NCI-H128 (cell line): ENCODE measurements around the gene TMEM212.
A peak's percentile ranks its signal among the peaks of the same experiment; 100 is the strongest.

Experiments used
- DNase-seq: peaks from one replicate; lab custom pipeline; 2025; ENCODE audit not compliant: unreplicated experiment; lab: John Stamatoyannopoulos, UW

The TMEM212 gene

GRCh38 chr3:171842864-171843518, at the start of gene TMEM212:
Gene TMEM212 (plus strand): TSS chr3:171843349. CDS start chr3:171843384, 35 bp downstream.
- DNase-seq = no peak

- no peak for DNase-seq
Measured at GRCh38 chr3:171796625-171797264, 46.4 kb upstream of the TMEM212 start.

- DNase-seq = no peak
Measured at GRCh38 chr3:171797265-171797679, 45.9 kb upstream of the TMEM212 start.

- no peak for DNase-seq
Measured at GRCh38 chr3:171797873-171798272, 45.3 kb upstream of the TMEM212 start.

- DNase-seq = no peak
Measured at GRCh38 chr3:171799501-171799900, 43.6 kb upstream of the TMEM212 start.

- DNase-seq = no peak
Measured at GRCh38 chr3:171801738-171802589, 41.2 kb upstream of the TMEM212 start.

- DNase-seq = no peak
Measured at GRCh38 chr3:171802590-171802956, 40.6 kb upstream of the TMEM212 start.

- DNase-seq = no peak
Measured at GRCh38 chr3:171803044-171803443, 40.1 kb upstream of the TMEM212 start.

GRCh38 chr3:171804618-171805389, 38.3 kb upstream of the TMEM212 start:
- DNase-seq = no peak

GRCh38 chr3:171805687-171806086, 37.5 kb upstream of the TMEM212 start:
- DNase-seq = no peak

- no peak for DNase-seq
Measured at GRCh38 chr3:171806200-171807128, 36.7 kb upstream of the TMEM212 start.

GRCh38 chr3:171807129-171807675, 35.9 kb upstream of the TMEM212 start:
- no peak for DNase-seq

- no peak for DNase-seq
Measured at GRCh38 chr3:171807806-171808205, 35.3 kb upstream of the TMEM212 start.

- DNase-seq = no peak
Measured at GRCh38 chr3:171809611-171809860, 33.6 kb upstream of the TMEM212 start.

GRCh38 chr3:171809861-171810628, 33.1 kb upstream of the TMEM212 start, which contains the start of gene PLD1:
Gene PLD1 (minus strand): TSS chr3:171810483. CDS start chr3:171738051, 72,432 bp downstream.
- DNase-seq = peak; percentile 17

- DNase-seq = no peak
Measured at GRCh38 chr3:171810629-171811294, 32.4 kb upstream of the TMEM212 start.

- no peak for DNase-seq
Measured at GRCh38 chr3:171811295-171811912, 31.7 kb upstream of the TMEM212 start.

GRCh38 chr3:171811913-171812335, 31.2 kb upstream of the TMEM212 start:
- no peak for DNase-seq
